A549 (cell line): Measurements from ENCODE around the gene DOC2A. TPM values are rescaled to one million over a fixed set of nuclear protein-coding genes. Genes with fewer than 3 reads are reported as not detected.

Experiments
- ATAC-seq, 2 experiments: fragments of 200-7000 bp in 1 of 2; fragments of >200 bp in 1 of 2; cut with Nextera tagmentation in 1 of 2; cut with Tn5 transposase in 1 of 2; 3 replicates each; pipeline versions ENCODE4 v1.8.0 to v1.9.1; 2018 to 2020; ENCODE audit warnings: mild to moderate bottlenecking in 1 of 2, moderate library complexity in 1 of 2
- CTCF ChIA-PET: fragments of 300-600 bp; sonication (Branson Sonifier 250); formaldehyde crosslinking; extraction: SDS; loops from one replicate; lab custom pipeline; 2021; ENCODE audit warnings: antibody characterized with exemption, inconsistent platforms; lab: Yijun Ruan, JAX
- POLR2A ChIA-PET: fragments of 350-600 bp; formaldehyde crosslinking; extraction: SDS; loops from one replicate; lab custom pipeline; 2021; ENCODE audit warnings: antibody characterized with exemption, inconsistent platforms; lab: Yijun Ruan, JAX
- DNase-seq, 2 experiments: peaks; one replicate each; pipeline versions ENCODE4 v3.0.0 to v3.0.0-alpha.2; 2011 to 2016; ENCODE audit warnings: low read depth in 1 of 2, low spot score in 1 of 2
- FAIRE-seq: peaks from 2 replicates; lab custom pipeline; 2011; peaks lifted over from hg19 to GRCh38; lab: Jason Lieb, UNC
- H3K27ac ChIP-seq, 2 experiments: fragments of >200 bp; sonication (Bioruptor Twin); formaldehyde crosslinking; 3 replicates each; pipeline ENCODE4 v1.5.1; 2016 to 2017
- H3K4me1 ChIP-seq: fragments of >200 bp; sonication (Bioruptor Twin); formaldehyde crosslinking; 3 replicates; pipeline ENCODE4 v1.6.1; 2016
- H3K4me2 ChIP-seq: fragments of >200 bp; sonication (Bioruptor Twin); formaldehyde crosslinking; 3 replicates; pipeline ENCODE4 v1.6.1; 2016
- H3K4me3 ChIP-seq: fragments of >200 bp; sonication (Bioruptor Twin); formaldehyde crosslinking; 3 replicates; pipeline ENCODE4 v1.5.1; 2016
- H3K9me3 ChIP-seq: fragments of >200 bp; sonication (Bioruptor Twin); formaldehyde crosslinking; 3 replicates; pipeline ENCODE4 v1.6.1; 2016
- BCL3 ChIP-seq: fragments of >200 bp; sonication (Bioruptor Twin); formaldehyde crosslinking; IDR thresholded peaks from 3 replicates; pipeline ENCODE4 v1.6.1; 2016
- CHD2 ChIP-seq: fragments of 150-350 bp; IDR thresholded peaks from 2 replicates; pipeline ENCODE4 v1.6.1; 2014; ENCODE audit warnings: low read length; ENCODE audit not compliant: partially characterized antibody
- CHD4 ChIP-seq: fragments of 200-600 bp; sonication (generic); IDR thresholded peaks from 2 replicates; pipeline ENCODE4 v1.6.1; 2016; ENCODE audit warnings: antibody characterized with exemption, mild to moderate bottlenecking, borderline replicate concordance
- E2F6 ChIP-seq: IDR thresholded peaks from 2 replicates; pipeline ENCODE4 v1.6.1; 2012; ENCODE audit warnings: low read depth, borderline replicate concordance
- ELK1 ChIP-seq: fragments of 150-350 bp; IDR thresholded peaks from 2 replicates; pipeline ENCODE4 v1.6.1; 2014; ENCODE audit warnings: low read depth, mild to moderate bottlenecking, low read length
- EP300 ChIP-seq, 2 experiments: fragments of >200 bp; sonication (Bioruptor Twin); formaldehyde crosslinking; IDR thresholded peaks; 2 replicates in 1 of 2; 3 replicates in 1 of 2; pipeline ENCODE4 v1.6.1; 2016 to 2017
- ESRRA ChIP-seq: fragments of 150-350 bp; IDR thresholded peaks from 2 replicates; pipeline ENCODE4 v1.6.1; 2014; ENCODE audit warnings: mild to moderate bottlenecking, low read length, borderline replicate concordance
- HES2 ChIP-seq: fragments of >200 bp; sonication (Bioruptor Twin); formaldehyde crosslinking; IDR thresholded peaks from 2 replicates; pipeline ENCODE4 v1.6.1; 2016
- MAX ChIP-seq: IDR thresholded peaks from 2 replicates; pipeline ENCODE4 v1.6.1; 2012
- MAZ ChIP-seq: fragments of 150-350 bp; IDR thresholded peaks from 2 replicates; pipeline ENCODE4 v1.6.1; 2014; ENCODE audit warnings: antibody characterized with exemption, low read depth, low read length, borderline replicate concordance
- MYC ChIP-seq: IDR thresholded peaks from 2 replicates; pipeline ENCODE4 v1.6.1; 2012; ENCODE audit warnings: mild to moderate bottlenecking, inconsistent platforms, low read length, improper control_type of control experiment, borderline replicate concordance
- POLR2A ChIP-seq: IDR thresholded peaks from 2 replicates; pipeline ENCODE4 v1.6.1; 2012; ENCODE audit warnings: mild to moderate bottlenecking, low read length
- RARB ChIP-seq: fragments of 250-450 bp; sonication (Bioruptor Pico); IDR thresholded peaks from 2 replicates; pipeline ENCODE4 v1.8.0; 2021; ENCODE audit warnings: mild to moderate bottlenecking, moderate library complexity
- SMC3 ChIP-seq: fragments of >200 bp; sonication (Bioruptor Twin); formaldehyde crosslinking; IDR thresholded peaks from 3 replicates; pipeline ENCODE4 v1.6.1; 2018; ENCODE audit warnings: inconsistent platforms
- USF2 ChIP-seq: fragments of 450-650 bp; IDR thresholded peaks from 2 replicates; pipeline ENCODE4 v1.6.1; 2014; ENCODE audit warnings: antibody characterized with exemption
- ZFP36 ChIP-seq: fragments of 450-650 bp; IDR thresholded peaks from 2 replicates; pipeline ENCODE4 v1.6.1; 2014; ENCODE audit warnings: borderline replicate concordance; ENCODE audit not compliant: partially characterized antibody
- WGBS: methylation state at CpG from one replicate; pipeline ENCODE4 v1.1.6; 2017; ENCODE audit errors: missing lambda C conversion rate; 5-methylcytosine and 5-hydroxymethylcytosine counted together
- polyA plus RNA-seq, 4 experiments: library from polyadenylated mRNA; depleted of rRNA in 3 of 4; stranded (reverse); fragments of >200 nt; fragmentation: RNase III in 1 of 4; extraction: RNeasy Plus Mini Kit Qiagen cat#74134 plus additional on column Dnase treatment in 1 of 4; gene quantifications; 2 replicates in 3 of 4; 3 replicates in 1 of 4; pipeline ENCODE4 v1.2.3, GENCODE V29; 2011 to 2017

DOC2A gene
- polyA plus RNA-seq, 2 of the 4 experiments (the other 2 are of a cell fraction) = 2.5 to 5.5 TPM

- FAIRE-seq (no peak), DNase-seq (no peak), ATAC-seq (no peak)
- peak; percentile 2 for TF ChIP-seq ZFP36
- no peak for TF ChIP-seq HES2
- no peak overlapping the region for H3K4me2 ChIP-seq
- H3K9me3 ChIP-seq = peaks cover 4% of the 10 kb centered on the region; the same call in 1 of the 3 replicates
- no peaks in the 10 kb centered on the region; the same call in 2 of the 3 replicates for H3K4me1 ChIP-seq
- H3K4me3 ChIP-seq = no peak overlapping the region
- ChIA-PET CTCF (no interaction called here), POLR2A (interaction anchor here (0.6 kb wide), 1 partner anchor 13 kb away, joined by 3 read pairs; no protein-coding TSS in a partner anchor)
- no peak overlapping the region for H3K27ac ChIP-seq
- WGBS = 80% methylated on average over 4 of the region's 4 CpGs
Observed at GRCh38 chr16:29968205-29968604, 42.6 kb downstream of the DOC2A start.

- peak overlapping the region; percentile 97 for H3K4me2 ChIP-seq
- no peak for FAIRE-seq
- DNase-seq = no peak
- TF ChIP-seq MYC (no peak), USF2 (no peak), ESRRA (no peak), BCL3 (no peak), E2F6 (no peak), POLR2A (no peak), MAX (no peak), ELK1 (no peak), RARB (CRISPR knock-in tag) (no peak), MAZ (no peak), SMC3 (no peak), EP300 (IDR thresholded peaks at IDR 0.05) (no peak), CHD4 (no peak), CHD2 (no peak)
- peak overlapping the region; percentile 86 to 96; a peak in 4 of 6 replicates for H3K27ac ChIP-seq
- ChIA-PET POLR2A (interaction anchor here (0.9 to 2.8 kb wide), 2 partner anchors 10 to 19 kb away, joined by 5 to 45 read pairs; partner anchors contain the start of gene TAOK2), CTCF (interaction anchor here (0.8 to 2.4 kb wide), 6 partner anchors 10 to 63 kb away, joined by 3 to 18 read pairs (median 4); partner anchors contain the start of genes ASPHD1 and TAOK2)
- 93% methylated on average over 14 of the region's 14 CpGs for WGBS
- H3K9me3 ChIP-seq = no peaks in the 10 kb centered on the region
- H3K4me1 ChIP-seq = peaks cover 12% of the 10 kb centered on the region; the same call in 1 of the 3 replicates
- H3K4me3 ChIP-seq = peak overlapping the region; percentile 74; the same call in 1 of the 3 replicates
- ATAC-seq = no peak
Observed at GRCh38 chr16:29963021-29963743, 47.6 kb downstream of the DOC2A start.
